Stimulated activated CD4-positive, alpha-beta T cell treated with anti-CD3 and anti-CD28 coated beads, Interleukin-12 subunit alpha, Interleukin-12 subunit beta, amount 100 ng/mL, for 4 hours (primary cell): ENCODE results near the gene GALK1.
"Not testable (repeated sequence)": the region's sequence is repeated elsewhere in the genome, so short reads cannot be mapped to it uniquely, and the experiment has no call there.

ENCODE experiments used
- DNase-seq: peaks from one replicate; pipeline ENCODE4 v3.0.0-alpha.2; 2020

The GALK1 gene

GRCh38 chr17:75764711-75765421 lies at the start of gene GALK1:
GALK1 (minus strand) TSS chr17:75765192; CDS start chr17:75765136, 56 bp downstream.
- DNase-seq: peak; percentile 73

GRCh38 chr17:75814021-75814395 lies 49.0 kb upstream of the GALK1 start:
- DNase-seq: no peak

GRCh38 chr17:75813081-75814020 lies 48.4 kb upstream of the GALK1 start:
- DNase-seq: no peak

GRCh38 chr17:75812096-75813013 lies 47.4 kb upstream of the GALK1 start:
- DNase-seq: no peak

- no peak for DNase-seq
These were observed 46.2 kb upstream of the GALK1 start for GRCh38 chr17:75811174-75811573.

- not testable (repeated sequence) for DNase-seq
These were observed 45.8 kb upstream of the GALK1 start for GRCh38 chr17:75810756-75811155.

GRCh38 chr17:75810216-75810615 lies 45.2 kb upstream of the GALK1 start:
- DNase-seq: no peak

- DNase-seq: no peak
These were observed 44.7 kb upstream of the GALK1 start for GRCh38 chr17:75809631-75810111.

- DNase-seq: no peak
These were observed 44.1 kb upstream of the GALK1 start for GRCh38 chr17:75808905-75809621.

GRCh38 chr17:75808549-75808904 lies 43.5 kb upstream of the GALK1 start:
- DNase-seq: no peak

GRCh38 chr17:75807861-75808260 lies 42.9 kb upstream of the GALK1 start:
- no peak for DNase-seq

GRCh38 chr17:75806822-75807500 lies 42.0 kb upstream of the GALK1 start:
- no peak for DNase-seq

GRCh38 chr17:75803883-75804282 lies 38.9 kb upstream of the GALK1 start:
- DNase-seq: no peak

GRCh38 chr17:75799402-75799801 lies 34.4 kb upstream of the GALK1 start:
- no peak for DNase-seq

GRCh38 chr17:75795820-75796607 lies 31.0 kb upstream of the GALK1 start:
- DNase-seq: no peak

GRCh38 chr17:75793460-75793859 lies 28.5 kb upstream of the GALK1 start:
- no peak for DNase-seq

- DNase-seq: no peak
These were observed 26.3 kb upstream of the GALK1 start for GRCh38 chr17:75791254-75791653.

- DNase-seq: peak; percentile 87
These were observed 20.3 kb upstream of the GALK1 start for GRCh38 chr17:75785016-75785890.

- peak; percentile 88 for DNase-seq
These were observed 19.6 kb upstream of the GALK1 start, which contains the start of gene UNK for GRCh38 chr17:75784473-75785015. UNK (plus strand) TSS chr17:75784806; CDS start chr17:75784881, 75 bp downstream.
